HG03521 (cell line): ENCODE data around the gene TEX52.

Source experiments
- ATAC-seq: cut with Tn5 transposase; IDR thresholded peaks from one replicate; pipeline ENCODE4 v1.9.1; 2021; ENCODE audit warnings: mild to moderate bottlenecking, moderate library complexity; ENCODE audit not compliant: unreplicated experiment

The TEX52 gene

GRCh38 chr12:2833810-2834209 is 23.0 kb downstream of the TEX52 start:
- no peak for ATAC-seq

GRCh38 chr12:2833327-2833726 is 23.5 kb downstream of the TEX52 start:
- no peak for ATAC-seq

GRCh38 chr12:2832550-2833127 is 24.2 kb downstream of the TEX52 start:
- ATAC-seq = no peak

GRCh38 chr12:2829275-2829674 is 27.6 kb downstream of the TEX52 start:
- ATAC-seq = no peak

GRCh38 chr12:2826721-2827515 is 29.9 kb downstream of the TEX52 start:
- ATAC-seq = no peak

- no peak for ATAC-seq
These were observed 30.8 kb downstream of the TEX52 start for GRCh38 chr12:2826036-2826435.

- ATAC-seq = no peak
These were observed 31.7 kb downstream of the TEX52 start for GRCh38 chr12:2825132-2825531.

- ATAC-seq = no peak
These were observed 32.3 kb downstream of the TEX52 start for GRCh38 chr12:2824541-2824940.

- no peak for ATAC-seq
These were observed 33.4 kb downstream of the TEX52 start for GRCh38 chr12:2823483-2823882.

- ATAC-seq = no peak
These were observed 36.4 kb downstream of the TEX52 start for GRCh38 chr12:2820432-2820831.

GRCh38 chr12:2819810-2820209 is 37.0 kb downstream of the TEX52 start:
- ATAC-seq = no peak

GRCh38 chr12:2813214-2814185 is 43.3 kb downstream of the TEX52 start:
- ATAC-seq = no peak

- peak; percentile 93 for ATAC-seq
These were observed 44.3 kb downstream of the TEX52 start, which contains the start of gene ITFG2 for GRCh38 chr12:2812290-2813213. TSS of gene ITFG2 (plus strand) at chr12:2812668. CDS start at chr12:2812761, 93 bp downstream.

GRCh38 chr12:2811801-2812200 is 45.0 kb downstream of the TEX52 start:
- no peak for ATAC-seq

GRCh38 chr12:2806700-2807099 is 50.1 kb downstream of the TEX52 start:
- ATAC-seq = no peak

- no peak for ATAC-seq
These were observed 51.7 kb downstream of the TEX52 start for GRCh38 chr12:2805143-2805520.

- ATAC-seq = no peak
These were observed 52.3 kb downstream of the TEX52 start for GRCh38 chr12:2804393-2805142.

- no peak for ATAC-seq
These were observed 53.0 kb downstream of the TEX52 start for GRCh38 chr12:2803635-2804392.
